Caki2 (cell line): ENCODE data around the gene COMMD4. TPM values are rescaled to one million over a fixed set of nuclear protein-coding genes. Genes with fewer than 3 reads are reported as not detected.

Experiments
- DNase-seq: peaks from one replicate; pipeline ENCODE4 v3.0.0-alpha.2; 2015; ENCODE audit warnings: low read depth
- in situ Hi-C: cut with HindIII; loops from 2 replicates; pipeline ENCODE4 v1.10.0; 2016; ENCODE audit warnings: low sequenced_read_pairs, low pct_unique_long_range_greater_than_20kb, mixed read lengths
- total RNA-seq: library from RNA; depleted of rRNA; stranded (reverse); fragments of >200 nt; shearing (Covaris generic); gene quantifications from 2 replicates; pipeline ENCODE4 v1.2.3, GENCODE V29; 2014; ENCODE audit warnings: low replicate concordance

COMMD4 gene
- total RNA-seq, 1 experiment from 2014 or later = 212 TPM

- DNase-seq = no peak
Measured at GRCh38 chr15:75350601-75351361, 14.9 kb downstream of the COMMD4 start.

DNA sequence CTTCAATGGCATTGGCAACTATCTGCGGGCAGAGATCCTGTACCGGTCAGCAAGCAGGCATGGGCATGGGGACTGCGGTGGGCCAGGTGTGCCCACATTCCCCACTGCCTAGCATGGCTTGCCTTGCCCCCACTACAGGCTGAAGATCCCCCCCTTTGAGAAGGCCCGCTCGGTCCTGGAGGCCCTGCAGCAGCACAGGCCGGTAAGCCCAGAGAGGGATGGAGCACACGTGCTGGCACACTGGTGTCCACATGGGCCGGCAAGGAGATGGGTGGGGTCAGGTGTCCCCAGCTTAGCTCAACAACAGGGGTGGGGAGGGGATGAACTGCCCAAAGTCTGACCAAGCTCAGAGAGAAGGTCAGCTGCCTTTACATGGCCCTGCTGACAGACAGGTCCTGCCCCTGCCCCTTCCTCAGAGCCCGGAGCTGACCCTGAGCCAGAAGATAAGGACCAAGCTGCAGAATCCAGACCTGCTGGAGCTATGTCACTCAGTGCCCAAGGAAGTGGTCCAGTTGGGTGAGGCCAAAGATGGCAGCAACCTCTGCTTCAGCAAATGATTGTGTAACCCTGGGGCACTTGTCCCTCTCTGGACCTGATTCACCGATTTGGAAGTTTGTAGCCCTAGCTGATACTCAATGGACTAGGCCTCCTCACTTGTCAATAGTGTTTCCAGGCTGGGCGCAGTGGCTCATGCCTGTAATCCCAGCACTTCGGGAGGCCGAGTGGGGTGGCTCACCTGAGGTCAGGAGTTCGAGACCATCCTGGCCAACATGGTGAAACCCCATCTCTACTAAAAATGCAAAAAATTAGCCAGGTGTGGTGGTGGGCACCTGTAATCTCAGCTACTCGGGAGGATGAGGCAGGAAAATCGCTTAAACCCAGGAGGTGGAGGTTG lies 16.6 kb downstream of the COMMD4 start:
- no peak for DNase-seq
- in situ Hi-C loops = no loop called here

More at GRCh38 chr15:75350601-75351361, 14.9 kb downstream of the COMMD4 start:
- in situ Hi-C loops = no loop called here

- in situ Hi-C loops = no loop called here
- DNase-seq = no peak
Measured at GRCh38 chr15:75353604-75354003, 17.7 kb downstream of the COMMD4 start.

DNA sequence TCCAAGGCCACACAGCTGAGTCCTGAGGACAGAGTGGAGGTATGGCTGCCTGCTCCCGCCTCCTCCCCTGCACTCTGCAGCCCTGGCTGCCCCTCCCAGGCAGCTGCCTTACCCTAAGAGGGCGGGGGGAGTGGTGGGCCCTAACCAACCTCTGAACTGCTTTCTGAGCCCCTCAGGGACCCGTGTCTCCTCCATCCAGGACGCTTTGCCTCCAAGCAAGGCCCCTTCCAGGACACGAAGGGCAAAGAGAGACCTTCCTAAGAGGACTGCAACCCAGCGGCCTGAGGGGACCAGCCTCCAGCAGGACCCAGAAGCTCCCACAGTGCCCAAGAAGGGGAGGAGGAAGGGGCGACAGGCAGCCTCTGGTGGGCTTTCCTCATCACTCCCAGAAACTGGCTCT lies 18.6 kb downstream of the COMMD4 start:
- DNase-seq = no peak
- in situ Hi-C loops = no loop called here

DNA sequence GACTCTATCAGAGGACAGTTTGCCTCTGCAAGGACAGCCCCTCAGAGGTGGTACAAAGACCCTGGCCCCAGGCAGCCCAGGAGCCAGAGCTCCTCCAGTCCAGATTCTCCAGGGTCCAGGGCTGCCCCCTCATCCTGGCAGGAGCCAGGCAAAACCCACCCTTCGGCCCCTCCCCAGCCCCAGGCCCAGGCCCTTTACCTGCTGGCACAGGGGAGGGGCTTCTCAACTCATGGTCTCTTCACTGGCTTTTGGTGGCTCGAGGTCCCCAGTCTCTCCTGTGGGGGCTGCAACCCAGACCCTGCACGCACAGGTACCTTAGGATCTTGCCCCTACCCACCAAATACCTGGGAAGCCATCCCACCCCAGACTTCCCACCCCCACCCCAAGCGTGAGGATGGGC lies 19.5 kb downstream of the COMMD4 start:
- in situ Hi-C loops = no loop called here

GRCh38 chr15:75356006-75356405 lies 20.1 kb downstream of the COMMD4 start:
- in situ Hi-C loops = no loop called here

More for the DNA sequence above, 19.5 kb downstream of the COMMD4 start:
- no peak for DNase-seq

GRCh38 chr15:75356517-75356916 lies 20.7 kb downstream of the COMMD4 start:
- in situ Hi-C loops = no loop called here
- no peak for DNase-seq

More at GRCh38 chr15:75356006-75356405, 20.1 kb downstream of the COMMD4 start:
- no peak for DNase-seq

DNA sequence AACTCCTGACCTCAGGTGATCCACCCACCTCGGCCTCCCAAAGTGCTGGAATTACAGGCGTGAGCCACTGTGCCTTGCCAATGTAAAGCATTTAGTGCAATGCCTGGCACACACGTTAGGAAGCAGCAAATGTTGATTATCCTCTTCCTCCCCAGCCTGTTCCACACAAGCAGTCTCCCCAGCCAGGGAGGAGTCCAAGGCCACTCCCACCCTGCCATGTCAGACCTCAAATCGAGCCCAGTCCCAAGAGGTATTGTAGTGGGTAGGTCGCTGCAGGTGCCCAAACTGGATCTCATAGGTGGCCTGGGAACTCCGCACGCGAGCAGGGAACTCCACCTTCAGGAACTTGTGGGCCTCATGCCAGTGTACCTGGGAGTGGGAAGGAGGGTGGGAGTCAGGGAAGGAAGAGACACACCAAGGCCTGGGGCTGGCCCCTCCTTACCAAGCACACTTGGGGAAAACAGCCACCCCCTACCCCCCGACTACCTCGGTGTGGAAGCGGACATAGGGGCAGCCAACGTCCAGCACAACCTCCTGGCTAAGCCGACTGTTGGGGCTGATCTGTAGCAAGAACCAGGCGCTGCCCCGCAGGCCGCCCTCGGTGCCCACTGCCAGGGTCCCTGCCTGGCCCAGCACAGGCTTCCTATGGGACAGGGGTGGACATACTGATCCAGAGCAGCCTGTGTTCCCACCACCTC lies 22.3 kb downstream of the COMMD4 start:
- DNase-seq = no peak
- in situ Hi-C loops = no loop called here

DNA sequence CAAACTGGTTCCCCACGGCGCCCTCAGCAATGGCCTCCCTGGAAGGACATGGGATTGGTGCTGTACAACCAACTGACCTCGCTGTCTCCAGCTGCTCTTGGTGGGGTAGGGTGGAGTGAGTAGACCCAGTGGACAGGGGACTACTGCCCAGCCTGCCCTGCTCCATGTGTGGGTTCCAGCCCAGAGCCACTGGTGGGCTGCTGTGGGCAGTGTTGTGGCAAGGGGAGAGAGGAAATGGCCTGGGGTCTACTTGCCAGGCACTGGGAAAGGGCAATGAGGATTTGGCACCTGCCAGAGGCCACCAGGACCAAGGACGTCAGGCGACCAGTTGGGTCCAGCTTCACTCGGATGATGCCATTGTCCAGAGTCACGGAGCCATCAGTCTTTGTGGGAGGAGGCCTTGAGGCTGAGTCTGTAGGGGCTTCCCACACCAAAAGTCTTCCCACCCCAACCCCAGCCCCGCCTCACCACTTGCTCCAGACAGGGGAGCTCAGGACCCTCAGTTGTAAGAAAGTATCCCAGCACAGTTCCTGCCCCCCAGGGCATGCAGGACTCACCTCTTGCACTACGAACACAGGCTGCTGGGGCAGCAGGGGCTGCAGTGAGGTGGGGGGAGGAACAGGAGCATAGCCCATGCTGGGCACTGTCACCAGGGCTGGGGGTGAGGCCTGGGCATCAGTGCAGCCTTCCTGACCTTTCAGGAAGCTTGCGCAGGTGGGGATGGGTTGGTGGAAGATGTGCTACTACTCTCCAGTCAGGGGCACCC lies 23.1 kb downstream of the COMMD4 start:
- DNase-seq = no peak
- in situ Hi-C loops = no loop called here

- no peak for DNase-seq
- in situ Hi-C loops = no loop called here
Measured at GRCh38 chr15:75359537-75360250, 23.8 kb downstream of the COMMD4 start.

DNA sequence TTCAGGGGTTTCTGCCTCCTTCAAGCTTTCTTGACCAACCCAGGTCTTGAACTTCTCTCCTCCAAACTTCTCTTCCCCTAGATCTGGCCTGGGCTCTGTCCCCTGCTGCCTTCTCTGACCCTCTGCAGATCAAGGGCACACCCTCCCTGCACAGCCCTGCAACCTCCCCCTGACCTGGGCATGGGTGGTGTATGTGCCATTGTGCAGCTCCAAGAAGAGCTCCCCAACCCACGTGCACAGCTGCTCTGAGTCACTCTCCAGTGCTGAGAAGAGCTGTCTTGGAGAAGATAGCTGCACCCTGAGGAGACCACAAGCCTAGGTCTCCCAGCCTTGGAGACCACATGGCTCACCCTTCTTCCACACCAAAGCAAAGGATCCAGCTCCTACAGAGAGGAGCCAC lies 24.5 kb downstream of the COMMD4 start:
- in situ Hi-C loops = no loop called here
- no peak for DNase-seq

DNA sequence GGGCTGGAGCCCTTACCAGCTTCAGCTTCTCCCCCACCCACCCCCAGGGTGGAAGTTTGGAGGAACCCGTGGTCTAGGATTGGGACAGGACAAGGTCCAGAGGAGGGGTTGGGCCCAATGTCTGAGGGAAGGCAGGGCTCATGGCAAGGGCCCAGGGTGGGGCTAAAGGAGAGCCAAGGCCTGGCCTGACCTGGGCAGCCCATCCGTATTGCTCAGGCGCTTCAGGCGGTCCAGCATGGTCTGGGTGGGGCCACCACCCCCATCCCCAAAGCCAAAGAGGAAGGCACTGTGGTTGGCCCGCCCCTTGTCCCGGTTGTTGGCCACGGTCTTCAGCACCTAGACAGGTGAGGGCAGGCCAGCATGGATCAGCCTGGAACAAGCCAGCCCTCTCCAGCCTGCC lies 25.0 kb downstream of the COMMD4 start:
- DNase-seq = no peak
- in situ Hi-C loops = no loop called here

DNA sequence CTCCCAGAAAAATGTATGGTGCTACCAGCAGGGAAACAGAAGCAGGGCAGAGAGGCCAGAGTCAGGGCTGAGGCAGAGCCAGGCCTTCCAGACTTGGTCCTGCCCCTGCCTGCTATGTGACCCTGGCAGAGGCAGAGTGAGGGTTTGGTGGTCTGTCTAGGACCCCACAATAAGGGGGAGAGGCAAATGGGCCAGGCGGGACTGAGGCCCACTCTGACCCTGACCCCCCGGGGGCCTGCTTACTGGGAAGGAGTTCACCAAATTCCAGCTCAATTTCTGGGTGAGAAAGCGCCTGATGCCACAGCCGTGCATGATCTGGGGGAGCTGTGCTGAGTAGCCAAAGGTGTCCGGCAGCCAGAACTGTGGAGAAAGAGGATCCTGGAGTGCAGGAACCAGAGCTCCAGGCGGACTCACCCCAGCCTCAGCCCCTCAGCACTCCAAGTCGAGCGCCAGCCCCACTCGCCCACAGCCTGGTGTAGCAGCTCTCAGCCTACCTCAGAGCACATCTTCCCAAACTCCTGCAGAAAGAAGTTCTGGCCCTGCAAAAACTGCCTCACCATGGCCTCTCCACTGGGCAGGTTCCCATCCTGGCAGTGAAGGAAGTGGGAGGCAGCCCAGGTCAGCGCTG lies 25.6 kb downstream of the COMMD4 start:
- no peak for DNase-seq
- in situ Hi-C loops = no loop called here

DNA sequence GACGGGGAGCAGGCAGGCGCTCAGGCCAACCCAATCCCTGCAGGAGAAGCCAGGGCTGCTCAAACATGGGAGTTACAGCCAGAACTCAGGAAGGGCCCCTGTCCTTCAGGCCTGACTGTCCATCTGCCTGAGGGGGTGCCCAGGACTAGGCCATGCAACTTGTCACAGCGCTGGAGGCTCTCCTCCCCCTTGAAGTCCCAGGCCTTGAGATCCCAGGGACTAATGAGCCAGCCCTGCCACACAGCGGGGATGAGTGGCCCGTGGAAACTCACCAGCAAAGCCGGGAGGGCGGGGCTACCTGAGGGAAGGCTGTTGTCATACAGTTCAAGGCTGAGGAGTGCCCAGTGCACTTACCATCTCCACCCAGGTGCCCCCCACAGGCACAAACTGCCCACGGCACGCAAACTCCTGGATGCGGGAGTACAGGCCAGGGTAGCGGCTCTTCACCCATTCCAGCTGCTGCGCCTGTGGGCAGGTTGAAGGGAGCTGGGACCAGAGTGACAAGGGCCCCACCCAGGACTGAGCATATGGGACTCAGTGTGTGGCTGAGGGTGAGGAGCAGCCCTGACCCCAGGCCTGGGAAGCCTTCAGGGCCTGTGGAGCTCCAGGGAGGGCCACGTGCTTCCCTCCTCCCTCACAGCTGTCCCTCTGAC lies 26.3 kb downstream of the COMMD4 start:
- in situ Hi-C loops = no loop called here
- no peak for DNase-seq

- no peak for DNase-seq
- in situ Hi-C loops = no loop called here
Measured at GRCh38 chr15:75362642-75363249, 26.9 kb downstream of the COMMD4 start.

DNA sequence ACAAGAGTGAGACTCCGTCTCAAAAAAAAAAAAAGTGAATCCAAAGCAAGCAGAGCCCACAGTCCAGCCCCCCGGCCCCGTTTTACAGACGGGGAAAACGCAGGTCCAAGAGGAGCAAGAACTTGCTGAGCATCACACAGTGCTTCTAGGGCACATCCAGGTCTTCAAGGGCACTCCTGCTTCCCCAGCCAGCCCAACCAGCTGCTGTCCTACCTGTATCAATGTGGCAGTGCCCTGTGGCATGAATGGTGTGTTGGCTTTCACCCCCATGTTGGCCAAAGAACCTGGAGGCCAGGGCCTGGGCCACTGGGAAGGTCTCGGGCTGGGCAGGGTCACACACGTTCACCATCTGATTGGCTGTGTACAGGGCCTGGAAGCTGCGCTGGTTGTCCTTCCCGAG lies 27.9 kb downstream of the COMMD4 start:
- no peak for DNase-seq
- in situ Hi-C loops = no loop called here
